Measurements from ENCODE around the gene FRMD4A.

- no peak for TF ChIP-seq CTCF (conservative IDR thresholded peaks at IDR 0.05 in 1 of 2, IDR thresholded peaks at IDR 0.05 in 1 of 2; ENCODE audit: extremely low read depth in 1 of 2, insufficient read depth in 1 of 2, low read depth in 1 of 2, low read length in 2 of 2)
- no peak for TF ChIP-seq EZH2 (IDR thresholded peaks at IDR 0.05; ENCODE audit: borderline replicate concordance, low read length)
Measured at GRCh38 chr10:13978533-13979115, 352.1 kb downstream of the FRMD4A start.
